C4-2B (cell line): ENCODE data around the gene PTEN.

Experiments
- CTCF ChIP-seq: fragments of 450-650 bp; conservative IDR thresholded peaks from 2 replicates; pipeline ENCODE4 v1.5.1; 2017; ENCODE audit warnings: mild to moderate bottlenecking
- ZFX ChIP-seq: fragments of 450-650 bp; IDR thresholded peaks from 2 replicates; pipeline ENCODE4 v1.6.1; 2017

GRCh38 chr10:88008866-88009470, 145.5 kb downstream of the PTEN start:
- TF ChIP-seq CTCF (no peak), ZFX (no peak)
